Common myeloid progenitor, CD34-positive (primary cell): ENCODE results near the gene LRRC4C.

Source experiments
- CTCF ChIA-PET: fragments of 350-600 bp; sonication (Branson Sonifier 250); formaldehyde crosslinking; loops from one replicate; lab custom pipeline; 2021; ENCODE audit warnings: antibody characterized with exemption; lab: Charles Lee
- POLR2A ChIA-PET: fragments of 350-600 bp; sonication (Branson Sonifier 250); formaldehyde crosslinking; loops from one replicate; lab custom pipeline; 2021; ENCODE audit warnings: antibody characterized with exemption; lab: Charles Lee
- DNase-seq, 3 donors: peaks; one replicate each; pipeline versions ENCODE4 v3.0.0 to v3.0.0-alpha.2; 2013
- H3K27ac ChIP-seq, 2 experiments: 1 replicate in 1 of 2; 2 replicates in 1 of 2; pipeline ENCODE4 v1.7.0; 2013; ENCODE audit warnings: inconsistent platforms in 2 of 2, low read length in 2 of 2, mild to moderate bottlenecking in 2 of 2, low read depth in 1 of 2, moderate library complexity in 1 of 2; ENCODE audit not compliant: severe bottlenecking in 2 of 2, insufficient read depth in 1 of 2, poor library complexity in 1 of 2
- H3K27me3 ChIP-seq, 5 experiments: replicated peaks in 2 of 5; 1 replicate in 3 of 5; 2 replicates in 2 of 5; pipeline versions ENCODE4 v1.6.1 to v1.7.0; 2013; ENCODE audit warnings: low read length in 4 of 5, mild to moderate bottlenecking in 2 of 5, moderate library complexity in 2 of 5, inconsistent platforms in 1 of 5; ENCODE audit not compliant: insufficient read depth in 5 of 5, control insufficient read depth in 4 of 5
- H3K36me3 ChIP-seq, 4 experiments: 1 replicate in 2 of 4; 2 replicates in 2 of 4; pipeline versions ENCODE4 v1.6.1 to v1.7.0; 2013; ENCODE audit warnings: low read length in 3 of 4, control low read depth in 1 of 4, mild to moderate bottlenecking in 1 of 4; ENCODE audit not compliant: control insufficient read depth in 4 of 4, insufficient read depth in 4 of 4
- H3K4me1 ChIP-seq, 4 experiments: 1 replicate in 3 of 4; 2 replicates in 1 of 4; pipeline versions ENCODE4 v1.6.1 to v1.7.1; 2013; ENCODE audit warnings: low read length in 3 of 4, mild to moderate bottlenecking in 3 of 4, control low read depth in 1 of 4, inconsistent platforms in 1 of 4, moderate library complexity in 1 of 4; ENCODE audit not compliant: control insufficient read depth in 4 of 4, insufficient read depth in 4 of 4; ENCODE audit errors: control extremely low read depth in 1 of 4
- H3K4me3 ChIP-seq, 7 experiments: 1 replicate in 4 of 7; 2 replicates in 3 of 7; pipeline versions ENCODE4 v1.5.1 to v1.7.0; 2013; ENCODE audit warnings: mild to moderate bottlenecking in 7 of 7, low read length in 6 of 7, moderate library complexity in 6 of 7, inconsistent platforms in 2 of 7, low read depth in 2 of 7, control low read depth in 1 of 7; ENCODE audit not compliant: insufficient read depth in 4 of 7, control insufficient read depth in 1 of 7; ENCODE audit errors: extremely low read depth in 1 of 7
- H3K9me3 ChIP-seq, 5 experiments: 1 replicate in 4 of 5; 2 replicates in 1 of 5; pipeline versions ENCODE4 v1.6.1 to v1.7.1; 2013; ENCODE audit warnings: low read length in 4 of 5, mild to moderate bottlenecking in 2 of 5, inconsistent platforms in 1 of 5, low read depth in 1 of 5, moderate library complexity in 1 of 5; ENCODE audit not compliant: control insufficient read depth in 4 of 5, insufficient read depth in 2 of 5; ENCODE audit errors: control extremely low read depth in 1 of 5
- WGBS: methylation state at CpG from one replicate; pipeline ENCODE4 v1.1.5; 2013; ENCODE audit not compliant: insufficient coverage; 5-methylcytosine and 5-hydroxymethylcytosine counted together

Gene LRRC4C

DNA sequence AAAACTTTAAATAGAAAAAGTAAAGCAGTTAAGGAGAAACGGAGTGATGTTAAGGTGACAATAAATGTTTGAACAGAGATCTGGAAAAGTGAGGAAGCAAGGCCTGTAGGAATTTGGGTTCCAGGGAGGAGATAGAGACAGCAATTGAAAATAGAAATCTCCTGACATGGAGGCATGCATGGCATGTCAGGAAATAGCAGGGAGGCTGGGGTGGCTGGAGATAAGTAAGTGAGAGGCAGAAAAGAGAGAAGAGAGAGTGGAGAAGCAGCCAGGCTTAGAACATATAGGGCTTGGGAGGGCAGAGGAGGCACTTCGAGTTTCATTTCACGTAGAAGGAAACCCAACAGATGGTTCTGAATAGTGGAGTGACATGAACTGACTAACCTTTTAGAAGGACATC lies 185.5 kb downstream of the LRRC4C start:
- no peak for DNase-seq
- H3K36me3 ChIP-seq = no peaks in the 10 kb centered on the region
- H3K4me3 ChIP-seq = no peak overlapping the region
- H3K9me3 ChIP-seq = peaks cover 0 to 1% (median 0%) of the 10 kb centered on the region in 5 experiments
- H3K4me1 ChIP-seq = no peaks in the 10 kb centered on the region
- H3K27ac ChIP-seq = no peak overlapping the region
- CTCF ChIA-PET = no interaction called here
- POLR2A ChIA-PET = no interaction called here
- WGBS = no CpG with 5 or more reads among the region's 3 CpGs
- no peaks in the 10 kb centered on the region for H3K27me3 ChIP-seq

GRCh38 chr11:41267451-41267850 lies 192.0 kb downstream of the LRRC4C start:
- H3K36me3 ChIP-seq = no peaks in the 10 kb centered on the region
- no CpG with 5 or more reads among the region's 5 CpGs for WGBS
- no peak overlapping the region for H3K4me3 ChIP-seq
- POLR2A ChIA-PET = no interaction called here
- CTCF ChIA-PET = no interaction called here
- H3K27me3 ChIP-seq = no peaks in the 10 kb centered on the region
- H3K27ac ChIP-seq = no peak overlapping the region
- H3K4me1 ChIP-seq = no peaks in the 10 kb centered on the region
- H3K9me3 ChIP-seq = no peaks in the 10 kb centered on the region
- DNase-seq = no peak

GRCh38 chr11:41256041-41256440 lies 203.4 kb downstream of the LRRC4C start:
- H3K36me3 ChIP-seq = no peaks in the 10 kb centered on the region
- no peaks in the 10 kb centered on the region for H3K27me3 ChIP-seq
- CTCF ChIA-PET = no interaction called here
- POLR2A ChIA-PET = no interaction called here
- no peak for DNase-seq
- no peak overlapping the region for H3K27ac ChIP-seq
- H3K4me3 ChIP-seq = no peak overlapping the region
- H3K9me3 ChIP-seq = no peaks in the 10 kb centered on the region
- 60% methylated on average over 1 of the region's 3 CpGs for WGBS
- H3K4me1 ChIP-seq = no peaks in the 10 kb centered on the region

DNA sequence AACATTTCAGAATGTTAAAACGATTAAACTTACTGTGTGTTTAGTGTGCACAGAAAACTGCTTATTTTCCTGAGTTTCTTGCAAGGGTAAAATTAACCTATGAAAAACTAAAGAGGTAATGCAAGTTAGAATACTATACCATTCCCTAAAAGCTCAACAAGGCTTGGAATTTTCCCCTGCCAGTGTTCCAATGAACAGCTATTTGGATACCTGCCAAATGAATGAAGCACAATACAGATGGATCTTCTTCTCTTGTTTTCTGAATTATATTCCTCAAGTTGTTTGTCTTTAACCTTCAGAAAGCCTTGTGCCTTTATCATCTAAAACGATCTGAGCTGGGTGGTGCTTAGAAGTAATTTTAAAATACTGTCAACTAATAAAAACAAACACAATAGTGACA lies 204.5 kb downstream of the LRRC4C start:
- no peak for DNase-seq
- Histone ChIP-seq H3K4me3 (no peak overlapping the region), H3K4me1 (no peaks in the 10 kb centered on the region), H3K9me3 (no peaks in the 10 kb centered on the region), H3K27ac (no peak overlapping the region), H3K36me3 (no peaks in the 10 kb centered on the region), H3K27me3 (no peaks in the 10 kb centered on the region)
- ChIA-PET POLR2A (no interaction called here), CTCF (no interaction called here)
- 80% methylated on average over 1 of the region's 2 CpGs for WGBS

DNA sequence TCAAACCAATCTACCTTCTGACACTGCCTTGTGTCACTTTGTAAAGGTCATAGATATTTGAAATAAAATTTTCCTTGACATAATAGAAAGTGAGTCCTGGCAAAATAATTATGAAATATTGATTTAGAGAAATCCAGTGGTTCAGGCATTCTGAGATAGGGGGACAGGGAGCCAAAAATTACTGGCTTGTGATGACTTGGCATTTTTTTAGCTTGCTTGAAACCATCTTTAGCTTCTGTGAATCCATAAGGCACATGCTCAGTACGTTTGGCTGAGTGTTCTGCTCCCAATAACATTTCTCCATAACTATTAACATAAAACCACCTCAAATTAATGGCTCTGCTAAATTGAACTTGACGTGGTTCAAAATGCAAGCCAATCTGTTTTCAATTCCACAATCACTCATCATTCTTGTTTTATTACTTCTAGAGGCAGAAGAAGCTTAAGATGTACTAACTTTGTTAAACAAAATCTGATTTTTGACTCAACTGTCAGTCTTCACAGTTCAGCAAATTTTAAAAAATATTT lies 209.0 kb downstream of the LRRC4C start:
- ChIA-PET CTCF (no interaction called here), POLR2A (no interaction called here)
- no peaks in the 10 kb centered on the region for H3K27me3 ChIP-seq
- 83% methylated on average over 2 of the region's 2 CpGs for WGBS
- H3K4me1 ChIP-seq = no peaks in the 10 kb centered on the region
- no peaks in the 10 kb centered on the region for H3K36me3 ChIP-seq
- no peak overlapping the region for H3K27ac ChIP-seq
- no peaks in the 10 kb centered on the region for H3K9me3 ChIP-seq
- no peak overlapping the region for H3K4me3 ChIP-seq
- no peak for DNase-seq

DNA sequence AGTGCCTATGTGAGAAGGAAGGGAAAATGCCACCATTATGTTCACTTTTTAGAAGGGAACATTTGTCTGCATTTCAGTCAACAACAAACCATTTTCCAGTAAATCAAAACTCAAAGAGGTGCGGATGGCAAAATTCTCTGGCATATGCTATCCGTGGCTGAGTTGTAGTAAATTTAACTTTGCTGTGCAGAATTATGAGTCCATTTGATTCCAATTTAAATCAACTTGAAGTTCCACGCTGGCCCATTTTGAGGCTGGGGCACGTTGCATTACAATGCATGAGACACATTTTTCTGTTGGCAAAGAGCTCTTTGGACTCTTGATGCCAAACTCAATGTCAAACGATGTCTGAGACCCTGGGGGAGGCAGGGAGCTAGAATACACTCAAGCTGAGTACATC lies 211.8 kb downstream of the LRRC4C start:
- no peak for DNase-seq
- Histone ChIP-seq H3K4me3 (no peak overlapping the region), H3K27me3 (no peaks in the 10 kb centered on the region), H3K4me1 (no peaks in the 10 kb centered on the region), H3K36me3 (no peaks in the 10 kb centered on the region), H3K9me3 (no peaks in the 10 kb centered on the region), H3K27ac (no peak overlapping the region)
- ChIA-PET CTCF (no interaction called here), POLR2A (no interaction called here)
- 87% methylated on average over 5 of the region's 5 CpGs for WGBS

DNA sequence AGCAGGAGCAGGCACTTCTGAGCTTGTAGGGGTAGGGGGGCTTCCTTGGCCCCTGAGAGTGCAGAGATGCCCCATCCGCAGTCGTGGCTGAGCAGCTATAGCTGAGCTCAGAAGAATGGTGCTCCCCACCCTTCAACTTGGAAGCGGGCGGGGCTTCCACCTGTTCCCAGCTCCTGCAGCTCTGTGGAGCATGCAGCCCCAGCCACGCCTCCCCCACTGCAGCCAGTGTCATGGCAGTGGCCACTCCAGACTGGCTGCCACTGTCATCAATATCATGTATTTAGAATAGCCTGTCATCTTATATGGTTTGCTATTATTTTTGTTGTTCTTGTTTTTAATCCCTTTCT lies 213.1 kb downstream of the LRRC4C start:
- ChIA-PET CTCF (no interaction called here), POLR2A (no interaction called here)
- Histone ChIP-seq H3K9me3 (no peaks in the 10 kb centered on the region), H3K27me3 (no peaks in the 10 kb centered on the region), H3K4me1 (no peaks in the 10 kb centered on the region), H3K27ac (no peak overlapping the region), H3K36me3 (no peaks in the 10 kb centered on the region), H3K4me3 (no peak overlapping the region)
- WGBS = 90% methylated on average over 2 of the region's 5 CpGs
- DNase-seq = no peak
